HG03039 (cell line): ENCODE data around the gene RCOR2.

Experiments
- ATAC-seq: cut with Tn5 transposase; IDR thresholded peaks from one replicate; pipeline ENCODE4 v1.9.1; 2021; ENCODE audit warnings: mild to moderate bottlenecking, moderate library complexity; ENCODE audit not compliant: unreplicated experiment

Gene RCOR2

DNA sequence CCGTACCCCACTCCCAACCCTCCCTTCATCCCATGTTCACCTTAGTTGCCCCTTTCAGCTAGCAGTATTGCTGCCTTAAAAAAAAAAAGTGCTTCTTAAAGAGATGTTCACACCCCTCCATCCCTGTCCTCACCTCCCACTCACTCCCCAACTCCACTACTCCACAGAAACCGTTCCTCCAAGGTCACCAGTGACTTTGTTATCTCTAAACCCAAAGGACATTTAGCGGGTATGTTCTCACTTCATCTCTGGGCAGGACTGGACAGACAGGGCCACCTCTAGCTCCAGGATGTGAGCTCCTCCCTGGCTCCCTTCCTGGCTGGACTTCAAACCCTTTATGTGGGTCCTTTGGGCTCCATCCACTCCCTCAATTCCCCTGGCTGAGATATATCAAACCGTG lies 6.4 kb upstream of the RCOR2 start:
- no peak for ATAC-seq

DNA sequence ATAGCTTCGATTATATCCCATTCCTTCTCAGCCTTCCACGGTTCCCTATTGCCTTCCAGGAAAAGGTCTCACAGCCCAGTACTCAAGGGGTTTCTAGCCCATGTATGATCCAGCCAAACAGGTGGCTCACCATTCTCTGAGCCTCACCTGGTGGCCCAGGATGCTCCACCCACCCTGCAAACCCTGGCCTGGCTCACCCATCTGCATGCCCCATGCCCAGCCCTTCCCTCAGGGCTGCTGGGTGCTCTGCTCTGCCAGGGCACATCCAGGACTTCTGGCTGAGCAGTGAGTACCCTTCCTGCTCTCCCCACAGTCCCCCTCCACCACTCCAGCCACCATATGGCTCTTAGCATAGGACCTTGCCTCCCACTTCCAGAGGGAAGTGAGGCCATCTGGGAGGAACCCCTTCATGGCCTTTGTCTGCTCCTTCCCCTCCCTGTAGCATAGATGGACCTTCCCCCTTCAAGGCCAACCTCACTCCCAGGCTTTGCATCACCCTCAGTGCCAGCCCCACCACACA lies 5.8 kb upstream of the RCOR2 start:
- no peak for ATAC-seq

DNA sequence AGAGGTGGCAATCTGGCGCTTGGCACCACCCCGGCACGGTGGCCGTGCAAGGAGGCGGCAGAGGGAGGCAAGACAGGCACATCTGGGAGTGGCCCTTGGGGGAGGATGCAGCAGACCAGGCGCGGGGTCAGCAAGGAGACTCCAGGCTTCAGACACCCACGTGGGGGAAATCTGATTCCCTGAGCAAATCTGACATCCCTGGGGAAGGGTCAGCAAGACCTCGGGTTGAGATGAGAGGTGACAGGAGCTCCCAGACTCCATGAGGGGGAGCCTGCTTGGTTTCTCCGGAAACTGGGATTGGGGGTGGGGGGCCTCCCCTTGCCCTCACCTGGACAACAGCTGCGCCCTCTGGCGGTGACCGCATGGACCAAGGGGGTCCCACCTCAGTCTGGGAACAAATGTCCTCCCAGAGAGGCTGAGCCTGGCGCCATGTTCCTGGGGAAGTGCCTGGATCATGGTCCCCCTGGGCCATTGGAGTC lies 4.0 kb upstream of the RCOR2 start:
- ATAC-seq, result no peak

DNA sequence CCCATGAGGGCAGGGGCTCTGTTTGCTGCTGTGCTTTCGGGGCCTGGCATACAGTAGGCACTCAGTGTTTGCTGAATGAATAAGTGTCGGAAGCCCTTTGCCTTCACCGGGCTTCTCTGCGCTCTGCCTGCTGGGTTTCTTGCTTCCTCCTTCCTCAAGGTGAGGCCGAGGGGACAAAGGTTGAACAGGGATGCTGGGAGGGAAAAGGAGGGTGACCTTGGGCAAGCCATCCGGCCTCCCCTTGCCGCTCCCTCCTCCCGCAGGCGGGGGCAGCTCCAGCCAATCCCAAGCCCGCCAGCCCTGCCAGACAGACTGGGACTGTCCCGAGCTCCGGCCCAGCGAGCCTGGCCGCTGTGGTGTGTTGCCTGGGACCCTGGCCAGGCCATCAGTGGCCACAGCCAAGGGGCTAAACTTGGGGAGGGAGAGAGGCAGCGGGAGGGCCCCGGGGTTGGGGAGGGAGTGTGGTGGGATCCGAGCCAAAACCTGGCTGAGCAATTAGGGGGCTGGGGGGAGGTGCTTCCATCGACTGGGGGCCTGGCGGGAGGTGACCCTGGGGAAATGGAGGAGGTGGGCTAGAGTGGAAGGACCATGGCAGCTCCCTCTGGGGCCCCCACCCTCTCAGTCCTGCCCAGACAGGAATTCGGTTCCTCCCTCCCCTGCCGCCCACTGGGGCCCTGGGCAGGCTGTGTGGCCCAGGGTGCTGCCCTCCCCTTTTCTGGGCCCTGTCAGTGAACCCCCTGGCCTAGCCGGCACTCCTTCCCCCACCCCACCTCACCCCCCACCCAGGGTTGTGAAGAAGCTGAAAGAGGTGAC lies 3.4 kb upstream of the RCOR2 start:
- ATAC-seq, result no peak

DNA sequence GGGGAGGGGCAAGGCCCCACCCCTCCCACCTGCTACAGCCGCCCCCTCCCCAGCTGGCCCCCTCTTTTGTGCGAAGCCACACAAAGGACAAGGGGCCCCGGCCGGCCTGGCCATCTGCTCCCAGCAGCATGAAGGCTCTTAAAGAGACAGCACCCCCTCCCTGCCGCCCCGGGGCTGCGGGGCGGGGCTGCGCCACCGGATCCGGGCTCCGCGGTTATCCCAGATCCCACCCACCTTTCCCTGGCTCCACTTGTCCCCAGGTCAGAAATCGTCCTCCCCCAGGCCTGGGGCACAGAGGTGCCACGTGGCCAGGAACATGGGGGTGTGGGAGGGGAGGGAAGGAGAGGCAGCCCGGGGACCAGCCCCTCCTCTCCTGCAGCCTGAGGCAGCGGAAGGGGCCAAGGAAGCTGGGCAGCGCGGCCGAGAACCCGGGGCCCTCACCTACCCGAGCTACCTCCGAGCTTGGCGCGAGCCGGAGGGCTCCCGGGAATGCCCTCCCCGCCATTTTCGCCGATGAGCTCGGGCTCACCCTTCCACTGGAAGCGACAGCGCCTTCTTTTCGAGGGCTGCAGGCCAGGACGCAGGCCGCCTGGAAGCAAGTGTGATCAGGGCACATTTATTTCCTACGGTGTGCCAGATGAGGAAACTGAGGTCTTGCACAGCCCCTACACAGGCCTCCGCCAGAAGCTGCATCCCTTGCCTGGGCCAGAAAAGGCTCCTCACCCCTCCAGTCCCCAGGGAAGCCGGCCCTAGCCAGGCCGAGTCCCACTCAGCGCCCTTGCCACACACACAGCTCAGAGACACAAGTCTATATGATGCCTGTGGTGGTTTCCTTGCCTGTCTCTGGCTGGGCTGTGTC lies 2.5 kb upstream of the RCOR2 start:
- no peak for ATAC-seq

DNA sequence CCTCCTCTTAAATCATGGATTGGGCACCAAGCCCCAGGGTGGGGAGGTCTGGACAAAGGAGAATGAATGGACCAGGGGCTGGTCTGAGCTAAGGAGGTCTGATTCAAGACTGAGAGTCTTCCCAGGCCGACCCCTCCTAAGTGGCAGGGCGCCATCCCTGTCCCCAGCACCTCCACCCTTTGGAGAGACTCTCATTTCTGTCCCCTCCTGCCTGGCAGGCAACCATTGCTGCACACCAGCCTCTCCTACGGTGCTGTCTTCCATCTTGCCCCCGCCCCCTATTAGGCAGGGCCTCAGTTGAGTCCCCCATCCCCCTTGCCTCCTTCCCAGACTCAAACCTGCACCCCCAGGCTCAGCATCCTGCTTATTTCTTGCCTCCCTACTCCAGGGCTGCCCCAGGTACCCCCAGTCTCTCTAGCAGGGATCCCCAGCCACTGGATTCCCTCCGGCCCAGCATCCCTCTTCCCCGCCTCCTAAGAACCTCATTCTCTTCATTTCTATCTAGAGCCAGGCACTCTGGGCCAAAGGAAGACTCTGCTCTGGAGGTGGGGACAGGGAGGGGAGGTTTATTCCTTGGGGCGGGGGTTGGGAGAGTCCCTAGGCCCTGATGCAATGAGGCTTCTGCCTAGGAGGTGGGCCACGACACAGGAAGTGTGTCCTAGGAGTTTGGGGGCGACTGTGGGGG lies 1.7 kb upstream of the RCOR2 start:
- ATAC-seq, result no peak

DNA sequence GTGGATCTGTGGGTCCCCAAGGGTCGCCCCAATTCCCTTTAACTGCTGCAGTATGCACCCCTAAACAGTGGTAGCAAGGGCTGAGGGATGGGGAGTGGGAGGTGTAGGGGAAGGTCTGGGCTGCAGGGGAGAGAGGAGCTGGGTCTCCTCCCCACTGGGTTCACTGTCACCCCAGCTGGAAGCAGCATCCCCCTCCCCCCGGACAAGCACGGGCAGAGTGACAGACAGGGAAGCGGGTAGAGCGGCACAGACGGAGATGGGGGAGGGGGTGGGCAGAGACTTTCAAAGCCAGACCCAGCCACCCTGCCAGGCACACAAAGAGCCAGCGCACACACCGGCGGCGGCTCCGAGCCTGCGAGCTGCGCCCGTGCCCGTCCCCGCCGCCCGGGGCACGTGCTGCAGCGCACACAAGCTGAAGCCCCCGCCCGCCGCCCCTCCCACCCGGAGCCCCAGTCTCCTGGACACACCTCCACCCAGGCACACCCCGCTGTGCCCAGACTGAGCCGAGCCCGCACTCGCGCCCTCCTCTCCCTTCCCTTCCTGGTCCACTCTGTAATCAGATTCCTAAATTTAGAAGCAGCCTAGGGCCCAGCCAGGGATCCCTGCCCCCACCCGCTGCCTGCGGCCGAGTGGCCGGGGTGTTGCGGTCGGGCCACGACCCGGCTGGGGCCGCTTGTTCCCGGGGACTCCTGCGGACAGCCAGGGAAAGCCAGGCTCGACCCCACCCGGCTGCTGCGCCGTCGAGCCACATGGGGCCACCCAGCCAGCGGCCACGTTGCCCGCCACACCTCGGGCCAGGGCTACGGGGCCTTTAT lies 935 bp upstream of the RCOR2 start:
- ATAC-seq, result no peak

DNA sequence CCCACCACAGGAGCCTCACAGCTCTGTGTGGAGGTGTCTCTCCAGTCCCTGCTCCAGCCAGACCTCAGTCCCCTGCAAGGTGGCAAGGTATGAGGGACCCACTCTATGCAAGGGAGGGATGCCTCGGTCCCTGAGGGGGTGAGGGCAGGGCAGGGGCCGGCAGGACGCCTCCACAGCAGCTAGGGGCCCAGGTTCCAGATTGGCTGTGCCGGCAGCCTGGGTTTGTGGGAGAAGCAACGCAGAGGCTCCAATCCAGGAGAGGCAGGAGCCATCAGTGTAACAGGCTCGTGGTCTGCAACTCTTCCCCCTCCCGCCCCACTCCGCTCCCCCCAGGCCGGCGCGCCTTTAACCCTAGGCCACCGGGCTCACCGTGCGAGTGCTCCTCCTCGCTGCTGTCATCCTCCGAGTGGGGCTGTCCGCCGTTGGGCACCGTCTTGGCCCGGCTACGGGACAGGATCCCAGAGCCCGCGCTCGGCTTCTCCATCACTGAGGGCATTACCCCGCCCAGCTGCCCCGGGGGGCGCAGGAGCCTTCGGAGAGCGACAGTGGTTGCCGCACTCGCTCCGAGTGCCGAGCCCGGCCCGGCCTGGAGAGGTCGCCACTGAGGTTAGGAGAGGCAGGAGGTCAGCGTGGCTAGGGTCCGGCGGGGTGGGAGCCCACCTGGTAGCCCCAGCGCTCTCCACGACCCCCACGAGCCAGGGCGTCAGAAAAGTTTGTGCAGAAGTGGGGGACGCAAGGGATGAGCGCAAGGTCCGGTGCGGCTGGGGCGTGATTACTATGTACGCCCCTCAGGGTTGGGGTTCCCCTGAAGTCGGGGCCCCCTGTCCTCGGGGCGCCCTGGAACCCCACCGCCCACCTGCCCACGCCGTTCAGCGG lies 765 bp downstream of the RCOR2 start:
- no peak for ATAC-seq

DNA sequence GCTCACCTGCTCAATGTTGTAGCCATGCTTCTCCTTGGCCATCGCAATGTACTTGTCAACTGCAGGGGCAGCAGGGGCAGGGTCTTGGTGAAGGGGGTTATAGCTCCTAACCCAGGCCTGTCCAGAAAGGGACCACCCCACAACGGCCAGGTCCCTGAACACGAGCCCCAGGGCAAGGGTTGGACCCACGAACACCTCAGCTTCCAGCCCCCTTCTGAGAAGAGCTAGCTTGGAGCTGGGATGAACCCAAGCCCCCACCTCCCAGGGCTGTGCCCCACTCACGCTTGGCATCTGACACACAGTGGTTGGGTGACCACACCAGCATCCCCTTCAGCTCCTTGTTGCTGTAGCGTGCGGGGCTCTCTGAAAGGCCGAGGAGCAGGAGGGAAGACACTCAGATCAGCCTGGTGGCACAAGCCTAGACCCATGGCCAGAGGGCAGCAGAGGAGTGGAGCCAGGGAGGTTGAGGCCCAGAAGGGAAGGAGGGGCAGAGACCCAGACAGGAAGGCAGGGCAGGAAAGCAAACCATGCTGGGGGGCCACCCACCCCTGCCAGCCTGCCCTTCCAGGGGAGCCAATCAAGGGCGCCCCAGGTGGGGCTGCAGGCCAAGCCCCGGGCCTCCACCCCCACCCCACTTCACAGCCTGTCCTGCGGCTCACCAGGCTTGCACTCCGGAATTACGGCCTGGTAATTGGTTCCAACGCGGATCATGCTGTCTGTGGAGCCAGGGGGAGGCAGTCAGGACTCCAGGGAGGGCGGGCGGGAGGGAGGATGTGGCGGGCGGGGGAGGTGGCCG lies 1.9 kb downstream of the RCOR2 start:
- ATAC-seq, result no peak

DNA sequence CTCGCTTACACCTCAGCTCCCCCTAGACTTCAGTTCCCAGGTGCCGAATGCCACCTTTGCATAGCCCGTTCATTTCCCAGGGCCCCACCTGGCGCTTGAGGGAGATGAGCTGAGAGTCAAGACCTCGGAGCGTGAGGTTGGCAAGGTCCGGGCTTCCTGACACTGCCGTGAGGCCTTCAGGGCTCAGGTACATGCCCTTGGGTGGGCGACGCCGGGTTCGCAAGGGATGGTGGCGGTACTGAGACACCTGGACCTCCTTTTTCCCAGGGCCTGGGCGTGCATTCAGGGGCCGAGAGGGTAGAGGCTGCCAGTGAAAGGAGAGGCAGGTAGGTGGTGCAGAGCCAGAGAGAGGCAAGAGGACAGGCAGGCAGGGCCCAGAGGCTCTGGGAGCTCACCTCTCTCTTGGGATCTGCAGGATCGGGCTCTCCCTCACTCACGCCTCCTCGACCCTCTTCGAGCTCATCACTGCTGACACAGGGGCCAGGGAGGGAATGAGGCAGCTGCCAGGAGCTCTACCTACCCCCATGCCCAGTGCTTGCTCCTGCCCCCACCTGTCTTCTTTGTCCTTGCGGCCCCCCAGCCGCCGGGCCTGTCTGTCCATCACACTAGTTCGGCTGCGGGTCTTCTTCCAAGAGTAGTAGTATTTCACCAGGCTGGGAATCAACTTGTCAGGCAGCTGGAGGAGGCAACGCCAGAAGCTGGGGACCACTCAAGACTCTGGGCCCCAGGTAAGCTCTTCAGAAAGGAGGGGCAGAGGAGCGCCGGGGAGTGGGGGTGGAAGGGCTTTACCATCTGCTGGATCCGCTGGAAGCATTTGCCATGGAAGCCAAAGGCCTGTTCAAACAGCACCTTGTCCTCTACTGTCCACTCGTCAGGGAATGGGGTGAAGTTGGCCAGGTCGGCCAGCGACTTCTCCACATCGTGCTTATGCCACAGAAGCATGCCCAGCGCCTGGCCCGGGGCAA lies 2.8 kb downstream of the RCOR2 start:
- no peak for ATAC-seq

DNA sequence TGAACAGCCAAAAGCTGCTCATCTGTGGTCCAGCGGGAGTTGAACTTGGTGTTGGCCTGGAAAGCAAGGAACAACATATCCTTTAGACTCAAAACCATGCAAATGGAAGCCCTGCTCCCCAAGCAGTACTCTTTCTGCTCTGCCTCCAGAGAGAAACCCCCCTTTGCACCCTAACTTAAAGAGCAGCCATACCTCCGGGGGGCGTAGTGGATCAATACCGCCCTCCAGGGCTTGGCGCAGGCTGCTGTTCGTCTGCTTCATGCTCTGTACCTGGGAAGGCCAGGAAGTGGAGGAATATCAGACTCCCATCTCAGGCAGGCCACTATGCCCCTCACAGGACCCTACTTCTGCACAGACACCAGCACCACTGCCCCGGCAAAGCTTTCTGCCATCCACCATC lies 4.3 kb downstream of the RCOR2 start:
- no peak for ATAC-seq

DNA sequence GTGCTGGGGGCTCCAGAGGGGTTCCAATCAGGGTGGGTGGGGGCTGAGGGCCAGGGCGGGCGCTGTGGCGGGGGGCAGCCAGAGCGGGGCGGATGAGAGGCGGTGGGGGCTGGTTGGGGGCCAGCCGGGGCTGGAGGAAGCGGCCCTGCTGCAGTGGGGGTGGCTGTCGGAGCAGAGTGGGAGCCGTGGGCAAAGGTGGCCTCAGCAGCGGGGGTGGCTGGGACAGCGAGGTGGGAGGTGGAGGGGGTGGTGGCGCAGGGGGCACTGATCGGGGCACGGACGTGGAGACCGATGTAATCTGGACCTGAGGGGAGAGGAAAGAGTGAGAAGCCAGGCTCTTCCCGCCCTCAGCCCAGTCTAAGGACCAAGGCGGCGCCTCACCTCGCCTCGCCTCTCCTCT lies 5.1 kb downstream of the RCOR2 start:
- no peak for ATAC-seq

DNA sequence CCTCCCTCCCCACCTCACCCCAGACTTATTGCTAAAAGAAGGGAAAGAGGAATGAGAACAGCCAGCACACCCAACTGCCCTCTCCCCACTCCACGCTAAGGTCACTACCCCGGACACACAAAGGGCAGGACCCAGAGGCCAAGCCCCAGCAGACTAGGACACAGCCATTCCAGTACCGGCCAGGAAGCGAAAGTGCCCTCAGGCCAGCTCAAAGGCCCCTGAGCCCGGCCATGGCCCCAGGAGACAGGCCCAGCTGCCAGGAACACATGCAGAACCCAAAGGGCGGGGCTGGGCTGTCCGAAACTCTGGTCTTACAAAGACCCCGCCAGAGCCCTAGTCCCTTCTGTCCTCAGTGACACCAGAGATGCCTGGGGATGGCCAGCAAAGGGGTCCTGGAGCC lies 5.5 kb downstream of the RCOR2 start:
- no peak for ATAC-seq

DNA sequence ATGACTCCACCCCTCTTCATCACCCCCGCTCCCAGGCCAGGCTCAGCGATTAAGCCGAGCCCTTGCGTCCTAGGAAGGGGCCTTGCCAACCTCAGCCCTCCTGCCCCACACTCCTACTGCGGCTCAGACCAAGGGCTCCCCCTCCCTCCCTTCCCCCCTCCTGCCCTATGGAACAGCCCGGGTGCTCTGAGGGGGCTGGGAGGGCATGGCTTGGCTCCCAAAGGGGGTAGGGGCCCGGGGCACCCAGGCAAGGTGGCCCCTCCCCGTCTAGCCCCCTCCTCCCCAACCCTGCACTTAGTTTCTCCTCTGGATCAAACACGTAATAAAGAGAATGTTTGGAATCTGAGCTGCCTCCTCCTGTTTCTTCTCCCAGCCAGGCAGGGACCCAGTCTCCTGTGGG lies 6.3 kb downstream of the RCOR2 start:
- no peak for ATAC-seq

DNA sequence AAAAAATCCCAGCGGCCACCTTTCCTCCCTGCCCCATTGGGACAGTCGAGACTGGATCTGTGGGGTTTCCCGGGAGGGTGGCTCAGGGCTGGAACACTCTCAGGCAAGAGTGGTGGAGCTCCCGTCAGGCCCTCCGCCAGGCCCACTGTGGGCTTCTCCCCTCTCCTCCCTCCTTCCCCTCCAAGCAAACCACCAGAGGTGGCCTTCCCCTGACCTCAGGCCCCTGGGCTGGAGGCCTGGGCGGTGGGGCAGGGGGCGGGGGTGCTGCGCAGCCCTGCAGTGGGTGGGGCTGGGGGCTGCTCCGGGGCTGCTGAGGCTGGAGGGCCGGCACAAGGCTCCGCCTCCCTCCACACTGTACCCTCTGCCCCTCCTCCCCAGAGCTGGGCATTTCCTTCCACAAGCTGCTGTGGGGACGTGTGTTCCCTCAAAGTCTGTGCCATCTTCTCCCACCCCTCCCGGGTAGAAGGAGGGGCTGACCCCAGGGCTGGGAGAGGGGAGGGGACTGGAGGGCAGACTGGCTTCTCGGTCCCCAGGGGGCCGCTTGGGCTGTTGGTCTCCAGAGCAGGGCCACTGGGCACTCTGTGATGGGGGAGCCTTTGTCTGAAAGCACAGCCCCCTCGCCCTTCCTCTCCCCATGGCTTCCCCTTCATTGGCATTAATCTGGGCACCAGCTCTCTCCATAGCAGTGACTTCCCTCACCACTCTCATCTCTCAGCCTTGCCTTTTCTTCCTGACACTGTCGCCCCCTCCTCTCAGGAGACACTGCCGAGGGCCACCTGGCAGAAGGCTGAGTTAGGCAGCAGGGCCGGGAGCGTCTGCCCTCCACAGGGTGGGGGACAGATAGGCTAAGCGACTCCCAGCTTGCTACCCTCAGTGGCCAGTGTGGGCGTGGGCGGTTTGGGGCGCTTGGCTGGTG lies 7.1 kb downstream of the RCOR2 start:
- no peak for ATAC-seq

DNA sequence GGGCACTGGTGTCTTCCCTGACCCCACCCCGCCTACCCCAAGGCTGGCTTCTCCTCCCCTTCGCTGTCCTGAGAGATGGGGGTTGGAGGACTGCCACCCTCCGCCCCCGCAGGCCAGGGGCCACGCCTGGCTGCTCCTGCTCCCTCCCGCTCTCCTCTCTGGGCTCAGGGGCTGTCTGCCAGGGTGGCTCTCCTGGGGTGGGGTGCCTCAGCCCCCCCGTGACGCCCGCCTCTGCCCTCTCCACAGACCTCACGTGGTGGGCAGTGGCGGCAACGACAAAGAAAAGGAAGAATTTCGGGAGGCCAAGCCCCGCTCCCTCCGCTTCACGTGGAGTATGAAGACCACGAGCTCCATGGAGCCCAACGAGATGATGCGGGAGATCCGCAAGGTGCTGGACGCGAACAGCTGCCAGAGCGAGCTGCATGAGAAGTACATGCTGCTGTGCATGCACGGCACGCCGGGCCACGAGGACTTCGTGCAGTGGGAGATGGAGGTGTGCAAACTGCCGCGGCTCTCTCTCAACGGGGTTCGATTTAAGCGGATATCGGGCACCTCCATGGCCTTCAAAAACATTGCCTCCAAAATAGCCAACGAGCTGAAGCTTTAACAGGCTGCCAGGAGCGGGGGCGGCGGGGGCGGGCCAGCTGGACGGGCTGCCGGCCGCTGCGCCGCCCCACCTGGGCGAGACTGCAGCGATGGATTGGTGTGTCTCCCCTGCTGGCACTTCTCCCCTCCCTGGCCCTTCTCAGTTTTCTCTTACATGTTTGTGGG lies 8.1 kb downstream of the RCOR2 start:
- no peak for ATAC-seq
